GM18517 (cell line): ENCODE data around the gene RLN3.
A peak's percentile ranks its signal among the peaks of the same experiment; 100 is the strongest.

Experiments used
- ATAC-seq: cut with Tn5 transposase; IDR thresholded peaks from one replicate; pipeline ENCODE4 v1.9.1; 2021; ENCODE audit warnings: mild to moderate bottlenecking, moderate library complexity; ENCODE audit not compliant: unreplicated experiment

RLN3 gene, protein sequence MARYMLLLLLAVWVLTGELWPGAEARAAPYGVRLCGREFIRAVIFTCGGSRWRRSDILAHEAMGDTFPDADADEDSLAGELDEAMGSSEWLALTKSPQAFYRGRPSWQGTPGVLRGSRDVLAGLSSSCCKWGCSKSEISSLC

DNA sequence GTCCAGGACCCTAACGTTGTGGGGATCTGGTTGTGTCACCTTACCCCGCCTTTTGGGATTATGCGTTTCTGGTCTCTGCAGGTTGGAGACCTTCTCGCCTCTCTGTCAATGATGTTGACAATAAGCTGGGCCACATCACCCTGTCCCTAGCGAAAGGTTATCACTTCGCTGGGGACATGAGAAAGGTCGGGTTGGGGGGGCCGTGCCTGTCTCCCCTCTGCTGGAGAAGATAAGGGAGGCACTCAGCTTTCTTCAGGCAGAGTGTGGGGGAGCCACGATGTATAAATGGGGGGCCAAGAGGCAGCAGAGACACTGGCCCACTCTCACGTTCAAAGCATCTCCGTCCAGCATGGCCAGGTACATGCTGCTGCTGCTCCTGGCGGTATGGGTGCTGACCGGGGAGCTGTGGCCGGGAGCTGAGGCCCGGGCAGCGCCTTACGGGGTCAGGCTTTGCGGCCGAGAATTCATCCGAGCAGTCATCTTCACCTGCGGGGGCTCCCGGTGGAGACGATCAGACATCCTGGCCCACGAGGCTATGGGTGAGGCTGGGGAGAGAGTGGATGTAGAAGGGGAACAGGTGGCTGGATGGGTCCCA lies at the start of gene RLN3:
Gene RLN3 (plus strand): TSS at position 293 of the 595 bp plus-strand sequence. CDS start 57 bp downstream, at position 350.
- ATAC-seq: no peak

DNA sequence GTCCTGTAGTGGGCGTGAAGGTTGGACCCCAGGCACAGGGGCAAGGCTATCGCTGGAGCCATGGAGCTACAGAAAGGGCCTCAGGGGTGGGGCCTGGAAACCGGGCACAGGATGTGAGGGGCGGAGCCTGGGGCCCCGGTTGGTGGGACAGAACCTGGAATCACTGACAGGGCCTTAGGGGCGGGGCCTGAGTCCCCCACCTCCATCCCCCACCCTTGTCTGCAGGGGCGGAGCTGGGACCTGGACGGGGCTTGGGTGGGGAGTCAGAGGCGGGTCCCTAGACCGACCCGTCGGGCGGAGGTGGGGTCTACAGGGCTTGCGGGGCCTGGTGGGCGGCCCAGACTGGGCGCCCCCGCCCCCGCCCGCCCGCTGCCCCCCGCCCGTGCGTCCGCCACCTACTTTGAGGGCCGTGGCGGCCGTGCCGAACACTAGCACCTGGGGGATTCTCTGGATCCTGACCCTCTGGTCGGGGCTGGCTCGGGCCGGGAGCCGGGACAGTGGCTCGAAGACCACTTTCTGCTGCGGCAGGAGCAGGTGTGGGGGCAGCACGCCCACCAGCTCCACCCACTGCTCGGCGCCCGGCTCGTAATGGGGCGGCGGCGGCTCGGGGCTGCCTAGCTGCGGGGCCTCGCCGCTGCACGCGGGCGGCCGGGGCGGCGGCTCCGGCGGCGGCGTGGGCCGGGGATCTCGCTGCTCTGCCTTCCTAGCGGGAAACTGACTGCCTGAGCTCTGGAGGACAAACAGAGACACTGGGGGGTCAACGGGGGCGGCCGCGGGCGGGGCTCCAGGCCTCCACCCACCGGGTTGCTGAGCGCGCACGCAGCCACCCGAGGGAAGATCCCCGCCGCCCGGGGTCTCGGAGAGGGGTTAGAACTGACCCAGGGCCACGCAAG lies 49.4 kb upstream of the RLN3 start:
- ATAC-seq: no peak

DNA sequence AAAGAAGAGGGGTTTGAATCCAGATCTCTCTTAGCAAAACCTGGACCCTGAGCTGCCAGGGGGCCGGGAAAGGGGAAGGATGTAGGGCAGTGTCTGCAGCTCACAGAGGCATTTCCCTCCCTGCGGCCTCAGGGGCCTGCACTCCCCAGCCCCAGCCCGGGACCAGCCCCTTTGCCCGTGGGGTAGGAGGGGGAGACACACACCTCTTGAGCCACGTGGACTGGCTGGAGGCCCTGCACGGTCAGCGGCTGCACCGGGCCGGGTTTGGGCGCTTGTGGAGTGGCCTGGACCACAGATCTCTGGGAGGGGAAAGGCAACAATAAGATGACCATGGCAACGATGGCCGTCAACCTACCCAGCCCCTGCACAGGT lies 48.7 kb upstream of the RLN3 start:
- ATAC-seq: no peak

DNA sequence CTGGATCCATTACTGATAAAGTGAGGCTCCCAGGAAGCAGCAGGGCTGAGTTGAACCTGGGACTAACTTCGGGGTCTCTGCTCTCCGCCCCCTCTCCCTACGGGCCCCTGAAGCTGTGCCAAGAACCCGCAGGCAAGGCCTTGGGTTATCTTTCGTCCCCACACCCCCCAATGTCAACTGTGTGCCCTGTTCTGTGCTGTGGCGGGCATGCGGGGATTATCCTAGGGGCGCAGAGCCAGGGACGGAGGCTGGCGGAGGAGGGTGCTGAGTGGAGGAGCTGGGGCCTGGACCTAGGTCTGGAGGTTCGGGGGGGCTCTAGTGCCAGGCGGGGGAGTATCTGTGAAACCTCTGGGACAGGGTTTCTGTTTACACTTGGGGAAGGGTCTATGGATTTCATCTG lies 48.3 kb upstream of the RLN3 start:
- no peak for ATAC-seq

DNA sequence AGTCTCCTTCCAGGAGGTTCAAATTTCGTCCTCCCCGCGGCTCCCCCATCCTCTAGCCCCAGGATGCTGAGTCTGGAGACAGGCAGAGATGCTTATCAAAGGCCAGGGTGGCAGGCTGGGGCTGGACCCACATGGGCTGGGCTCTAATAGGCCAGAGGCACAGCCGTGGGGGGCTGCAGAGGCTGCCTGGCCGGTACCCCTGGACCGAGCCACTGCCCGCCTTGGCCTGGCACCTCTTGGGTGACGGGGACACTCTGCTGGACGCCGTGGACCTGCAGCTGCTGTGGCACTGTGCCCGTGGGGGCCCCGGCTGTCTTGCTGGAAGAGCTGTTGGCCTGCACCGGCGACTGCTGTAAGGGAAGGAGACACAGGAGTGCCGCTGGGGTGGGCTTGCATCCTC lies 47.6 kb upstream of the RLN3 start:
- ATAC-seq: no peak

DNA sequence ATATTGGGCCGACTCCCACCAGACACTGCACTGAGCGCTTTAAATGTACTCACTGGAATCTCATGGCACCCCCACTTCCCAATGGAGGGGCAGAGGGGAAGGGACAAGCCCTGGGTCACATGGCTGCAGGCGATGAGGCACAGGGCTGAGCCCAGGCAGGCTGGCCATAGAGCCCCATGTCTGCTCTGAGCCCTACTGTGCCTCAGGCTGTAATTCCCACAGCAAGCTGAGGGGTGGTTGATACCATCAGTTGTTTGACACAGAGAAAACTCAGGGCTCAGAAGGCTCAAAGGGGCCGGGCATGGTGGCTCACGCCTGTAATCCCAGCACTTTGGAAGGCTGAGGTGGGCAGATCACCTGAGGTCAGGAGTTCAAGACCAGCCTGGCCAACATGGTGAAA lies 46.9 kb upstream of the RLN3 start:
- no peak for ATAC-seq

GRCh38 chr19:13981467-13981866 lies 46.5 kb upstream of the RLN3 start:
- ATAC-seq: no peak

DNA sequence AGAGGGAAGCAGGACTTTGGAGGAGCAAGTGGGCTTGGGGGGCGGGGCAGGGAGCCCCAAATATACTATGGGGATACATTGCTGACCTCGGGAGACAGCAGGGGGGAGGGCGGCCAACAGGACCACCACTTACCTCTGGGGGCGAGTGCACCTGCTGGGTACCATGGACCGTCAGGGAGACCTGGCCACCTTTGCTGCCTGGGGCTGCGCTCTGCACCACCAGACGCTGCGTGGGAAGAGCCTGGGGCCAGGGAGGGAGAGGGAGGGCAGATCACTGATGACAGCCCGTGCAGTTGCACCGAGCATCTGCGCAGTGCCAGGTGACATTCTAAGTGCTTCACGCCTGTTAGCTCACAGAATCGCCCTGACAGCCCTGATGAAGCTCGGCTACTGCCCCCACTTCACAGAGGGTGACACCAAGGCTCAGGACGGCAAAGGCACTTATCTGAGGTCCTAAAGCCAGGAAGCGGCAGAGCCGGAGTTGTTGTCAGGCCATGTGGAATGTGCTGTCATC lies 45.9 kb upstream of the RLN3 start:
- no peak for ATAC-seq

DNA sequence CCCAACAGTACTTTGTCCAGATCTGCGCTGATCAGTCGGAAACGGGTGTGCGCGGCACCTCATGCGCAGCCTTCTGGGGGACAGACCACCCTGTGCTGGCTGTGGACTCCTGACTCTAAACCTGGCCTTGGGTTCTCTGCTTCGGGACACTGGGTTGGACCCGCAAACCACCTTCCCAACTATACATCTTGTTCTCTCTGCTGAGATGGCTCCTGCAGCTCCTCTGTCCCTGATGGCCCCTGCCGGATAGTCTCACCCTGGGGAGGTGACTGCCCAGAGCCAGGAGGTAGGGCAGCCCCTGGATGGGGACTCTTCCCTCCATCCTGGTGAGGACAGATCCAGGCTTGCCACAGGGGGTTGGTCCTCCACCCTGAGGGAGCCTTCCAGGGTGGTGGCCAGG lies 45.2 kb upstream of the RLN3 start:
- ATAC-seq: no peak

DNA sequence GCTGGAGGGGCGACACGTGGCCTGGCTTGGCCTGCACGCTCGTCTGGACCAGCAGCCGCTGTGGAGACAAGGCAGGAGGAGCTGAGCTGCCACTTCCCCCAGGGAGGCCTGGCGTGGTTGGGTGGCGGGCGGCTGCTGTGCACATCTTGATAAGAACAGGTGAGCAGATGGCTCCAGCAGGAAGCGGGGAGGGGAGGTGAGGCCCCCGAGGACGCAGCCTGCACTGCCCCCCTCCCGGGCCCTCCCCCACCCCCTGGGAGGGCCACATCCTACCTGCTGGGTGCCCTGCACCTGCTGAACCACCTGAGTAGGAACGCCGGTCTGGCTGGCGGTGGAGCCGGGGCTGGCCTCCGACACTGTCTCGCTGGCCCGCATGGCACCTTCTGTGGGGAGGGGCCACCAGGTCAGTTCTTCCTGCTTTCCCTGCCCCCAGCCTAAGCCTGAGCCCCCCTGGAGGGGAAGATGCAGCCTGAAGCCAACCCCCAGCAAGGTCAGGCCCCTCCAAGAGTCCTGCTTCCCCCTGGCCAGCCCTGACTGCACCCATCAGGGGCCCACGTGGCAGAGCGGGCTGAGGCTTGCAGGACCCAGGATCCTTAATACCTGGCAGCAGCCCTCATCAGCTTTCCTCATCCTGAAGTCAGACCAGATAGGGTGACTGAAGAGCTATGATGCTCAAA lies 44.6 kb upstream of the RLN3 start:
- no peak for ATAC-seq

- no peak for ATAC-seq
Observed at GRCh38 chr19:13984186-13984585, 43.8 kb upstream of the RLN3 start.

- no peak for ATAC-seq
Observed at GRCh38 chr19:13984875-13985741, 42.8 kb upstream of the RLN3 start.

DNA sequence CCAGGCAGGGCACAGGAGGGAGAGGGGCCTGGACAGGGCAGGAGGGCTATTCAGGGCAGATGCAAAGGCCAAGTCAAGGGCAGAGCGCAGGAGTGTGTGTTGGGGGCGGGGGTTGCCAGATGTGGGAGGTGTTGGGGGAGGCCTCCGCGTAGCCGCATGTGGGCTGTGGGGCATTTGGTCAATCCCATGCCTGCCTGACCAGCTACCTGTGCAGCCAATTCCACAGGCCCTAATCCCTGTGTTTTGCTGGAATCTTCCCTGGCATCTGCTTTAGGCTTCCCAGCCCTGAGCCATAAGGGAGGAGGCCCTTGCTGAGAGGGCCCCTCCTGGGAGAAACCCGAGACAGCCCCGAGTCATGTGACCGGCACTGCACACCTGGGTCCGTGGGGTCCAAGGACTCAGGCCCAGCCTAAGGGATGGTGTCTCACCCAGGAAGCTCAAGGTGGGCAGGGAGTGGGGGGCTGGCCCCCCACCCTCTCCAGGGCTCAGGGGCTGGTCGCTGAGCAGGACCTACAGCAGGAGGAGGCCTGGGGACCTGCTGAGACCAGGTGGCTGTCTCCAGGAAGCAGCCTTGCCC lies 42.1 kb upstream of the RLN3 start:
- ATAC-seq: peak; percentile 19

GRCh38 chr19:13986348-13986904 lies 41.5 kb upstream of the RLN3 start:
- ATAC-seq: peak; percentile 75

DNA sequence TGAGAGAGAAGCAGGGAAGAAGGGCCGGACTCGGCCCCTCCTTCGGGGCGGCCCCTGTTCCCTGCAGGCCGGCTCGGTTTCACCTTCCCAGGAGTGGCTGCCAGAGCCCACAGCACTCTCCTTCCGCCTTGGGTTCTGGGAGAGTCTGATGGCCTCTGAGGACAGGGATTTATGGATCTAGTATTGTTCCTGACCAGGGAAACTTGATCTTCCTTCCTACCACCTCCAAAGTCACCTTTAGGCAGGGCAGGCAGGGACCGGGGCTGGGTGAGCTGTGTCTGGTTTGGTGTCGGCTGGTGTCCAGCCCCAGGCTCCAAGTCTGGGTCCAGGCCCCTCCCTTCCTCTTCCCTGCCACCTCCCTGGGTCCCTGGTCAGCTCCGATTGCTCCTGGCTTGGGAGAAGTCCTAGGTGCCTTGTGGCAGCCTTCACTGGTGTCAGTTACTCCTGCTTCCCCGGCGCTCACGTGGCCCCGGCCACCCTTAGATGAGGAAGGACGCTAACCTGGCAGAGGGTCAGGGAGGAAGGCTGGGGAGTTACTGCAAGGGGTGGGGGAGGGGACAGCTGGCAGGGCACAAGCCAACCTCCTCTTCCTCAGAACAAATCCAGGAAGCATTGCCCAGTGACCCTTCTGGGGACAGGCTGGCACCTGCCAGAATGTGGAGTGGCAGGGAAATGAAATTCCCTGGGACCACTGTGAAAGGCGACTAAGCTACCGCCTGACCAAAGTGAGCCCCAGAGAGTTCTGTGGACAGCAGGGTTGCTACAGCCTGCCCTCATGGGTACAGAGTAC lies 40.7 kb upstream of the RLN3 start:
- ATAC-seq: no peak

DNA sequence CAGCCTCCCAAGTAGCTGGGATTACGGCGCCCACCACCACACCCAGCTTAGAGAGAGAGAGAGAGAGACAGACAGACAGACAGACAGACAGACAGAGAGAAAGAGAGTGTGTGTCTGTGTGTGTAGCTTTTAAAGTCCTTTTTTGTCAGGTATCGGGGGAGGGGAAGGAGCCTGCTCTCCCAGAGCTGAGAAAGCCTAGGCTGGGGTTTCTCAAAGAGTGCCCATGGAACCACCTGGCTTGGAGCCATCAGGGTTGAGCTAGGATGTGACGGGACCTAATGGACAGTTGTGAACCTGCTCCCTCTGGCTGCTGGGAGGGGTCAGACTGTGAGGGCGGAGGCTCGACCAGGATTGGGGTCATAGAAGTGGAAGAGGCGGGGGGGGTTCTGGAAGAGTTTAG lies 38.5 kb upstream of the RLN3 start:
- no peak for ATAC-seq

GRCh38 chr19:13990085-13990484 lies 37.9 kb upstream of the RLN3 start:
- ATAC-seq: no peak

DNA sequence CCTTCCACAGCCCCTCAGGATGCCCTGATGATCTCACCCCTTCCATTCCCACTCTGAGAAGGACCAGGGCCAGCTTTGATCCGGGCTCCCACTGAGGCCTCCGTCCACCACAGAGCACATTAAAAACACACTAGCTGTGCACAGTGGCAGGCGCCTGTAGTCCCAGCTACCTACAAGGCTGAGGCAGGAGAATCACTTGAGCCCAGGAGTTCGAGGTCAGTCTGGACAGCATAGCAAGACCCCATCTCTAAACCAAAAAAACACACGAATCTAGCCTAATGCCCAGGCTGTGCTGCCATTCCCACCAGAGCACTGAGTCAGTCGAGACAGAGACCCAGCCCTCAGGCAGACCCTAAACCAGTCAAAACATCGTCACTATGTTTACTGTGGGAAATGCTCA lies 35.9 kb upstream of the RLN3 start:
- ATAC-seq: no peak
